ENCODE data around the gene RAD51. TPM values are rescaled to one million over a fixed set of nuclear protein-coding genes. Genes with fewer than 3 reads are reported as not detected.

Gene RAD51
- total RNA-seq, 1 experiment from 2014 or later: 20.9 TPM

DNA sequence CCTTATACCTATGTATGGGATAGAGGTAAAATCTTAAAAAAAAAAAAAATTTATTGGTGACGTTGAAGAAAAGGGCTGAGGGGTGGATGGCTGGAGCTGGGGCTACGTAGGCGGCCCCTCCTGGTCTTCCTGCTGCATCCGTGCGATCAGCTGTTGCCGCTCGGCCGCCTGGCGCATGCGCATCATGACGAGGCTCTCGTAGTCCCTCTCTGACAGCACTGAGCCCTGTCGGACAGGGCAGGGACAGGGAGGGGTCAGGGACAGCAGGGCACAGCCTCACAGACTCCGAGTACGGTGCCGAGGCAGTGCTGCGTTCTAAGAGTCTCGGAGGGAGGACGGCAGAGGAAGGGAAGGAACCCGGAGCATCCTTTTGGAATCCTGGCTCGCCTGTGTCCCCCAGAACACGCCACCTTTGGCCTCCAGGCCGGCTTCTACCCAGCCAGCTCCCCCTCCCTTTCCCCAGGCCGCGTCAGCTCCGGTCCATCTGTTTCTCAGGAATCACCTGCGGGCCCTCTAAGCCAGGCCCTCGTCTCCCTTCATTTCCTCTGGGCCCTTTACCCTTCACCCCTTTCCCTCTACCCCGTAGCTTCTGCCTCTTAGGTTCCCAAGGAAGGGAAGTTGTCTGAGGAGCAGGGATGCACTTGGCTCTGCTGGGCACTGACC lies 73.0 kb downstream of the RAD51 start:
- Histone ChIP-seq H3K9ac (ENCODE audit: low read length) (no peak overlapping the region), H3K36me3 (ENCODE audit: control insufficient read depth in 1 of 2, insufficient read depth in 2 of 2, low read length in 2 of 2) (no peaks in the 10 kb centered on the region; a peak in 1 of 4 replicates), H3K4me1 (ENCODE audit: control insufficient read depth in 1 of 2, insufficient read depth in 2 of 2, low read length in 2 of 2) (peaks cover 27 to 70% of the 10 kb centered on the region in 2 experiments), H3K9me3 (ENCODE audit: control insufficient read depth in 1 of 2, insufficient read depth in 1 of 2, low read depth in 1 of 2, low read length in 2 of 2) (no peaks in the 10 kb centered on the region), H2AFZ (ENCODE audit: low read depth, low read length, poor library complexity, severe bottlenecking) (no peak overlapping the region), H3K79me2 (ENCODE audit: insufficient read depth, low read length) (no peaks in the 10 kb centered on the region), H3K4me2 (ENCODE audit: low read length) (no peak overlapping the region), H3K27ac (ENCODE audit: low read depth, low read length) (no peak overlapping the region; the same call in 1 of the 2 replicates), H4K20me1 (ENCODE audit: insufficient read depth) (no peaks in the 10 kb centered on the region), H3K4me3 (replicated peaks in 1 of 2; ENCODE audit: low read depth in 1 of 2, low read length in 2 of 2) (no peak overlapping the region), H3K27me3 (ENCODE audit: insufficient read depth, low read length) (no peaks in the 10 kb centered on the region), H3K9me2 (ENCODE audit: insufficient read depth) (no peaks in the 10 kb centered on the region)
- ChIA-PET CTCF (no interaction called here), RAD21 (ENCODE audit: low non-redundant PET in 1 of 2, low total read pairs in 2 of 2, uncharacterized antibody in 2 of 2, unreplicated experiment in 2 of 2) (no interaction called here), POLR2A (no interaction called here)
- no peak for ATAC-seq
- DNase-seq (ENCODE audit: low read depth, low spot score): no peak
- no TSS peak for BruUV-seq (replicated peaks)
- intact Hi-C loops (cut with micrococcal nuclease): no loop called here
- TF ChIP-seq ZFX (IDR thresholded peaks at IDR 0.05): no peak
- TF ChIP-seq, protein P1, sequence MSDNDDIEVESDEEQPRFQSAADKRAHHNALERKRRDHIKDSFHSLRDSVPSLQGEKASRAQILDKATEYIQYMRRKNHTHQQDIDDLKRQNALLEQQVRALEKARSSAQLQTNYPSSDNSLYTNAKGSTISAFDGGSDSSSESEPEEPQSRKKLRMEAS (IDR thresholded peaks at IDR 0.05): no peak
- TF ChIP-seq, protein P2, sequence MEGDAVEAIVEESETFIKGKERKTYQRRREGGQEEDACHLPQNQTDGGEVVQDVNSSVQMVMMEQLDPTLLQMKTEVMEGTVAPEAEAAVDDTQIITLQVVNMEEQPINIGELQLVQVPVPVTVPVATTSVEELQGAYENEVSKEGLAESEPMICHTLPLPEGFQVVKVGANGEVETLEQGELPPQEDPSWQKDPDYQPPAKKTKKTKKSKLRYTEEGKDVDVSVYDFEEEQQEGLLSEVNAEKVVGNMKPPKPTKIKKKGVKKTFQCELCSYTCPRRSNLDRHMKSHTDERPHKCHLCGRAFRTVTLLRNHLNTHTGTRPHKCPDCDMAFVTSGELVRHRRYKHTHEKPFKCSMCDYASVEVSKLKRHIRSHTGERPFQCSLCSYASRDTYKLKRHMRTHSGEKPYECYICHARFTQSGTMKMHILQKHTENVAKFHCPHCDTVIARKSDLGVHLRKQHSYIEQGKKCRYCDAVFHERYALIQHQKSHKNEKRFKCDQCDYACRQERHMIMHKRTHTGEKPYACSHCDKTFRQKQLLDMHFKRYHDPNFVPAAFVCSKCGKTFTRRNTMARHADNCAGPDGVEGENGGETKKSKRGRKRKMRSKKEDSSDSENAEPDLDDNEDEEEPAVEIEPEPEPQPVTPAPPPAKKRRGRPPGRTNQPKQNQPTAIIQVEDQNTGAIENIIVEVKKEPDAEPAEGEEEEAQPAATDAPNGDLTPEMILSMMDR (IDR thresholded peaks at IDR 0.05 in 2 of 3, conservative IDR thresholded peaks at IDR 0.05 in 1 of 3; ENCODE audit: borderline replicate concordance in 1 of 3, insufficient read depth in 1 of 3, low read depth in 2 of 3, low read length in 2 of 3): no peak
- no peak for TF ChIP-seq CEBPB (IDR thresholded peaks at IDR 0.05; ENCODE audit: low read depth)
- no peak for TF ChIP-seq POLR2A (IDR thresholded peaks at IDR 0.05; ENCODE audit: borderline replicate concordance, extremely low read depth, insufficient read depth, insufficient read length)
- no peak for TF ChIP-seq ZNF274 (IDR thresholded peaks at IDR 0.05; ENCODE audit: low read depth, low read length)
- no peak for TF ChIP-seq EZH2 (IDR thresholded peaks at IDR 0.05)
- TF ChIP-seq FOSL1 (IDR thresholded peaks at IDR 0.05; ENCODE audit: low read depth): no peak
- no peak for TF ChIP-seq RAD21 (IDR thresholded peaks at IDR 0.05; ENCODE audit: low read depth)
- no peak for TF ChIP-seq EGR1 (IDR thresholded peaks at IDR 0.05; ENCODE audit: low read depth)

Measured in HCT116 (cell line).